Measurements from ENCODE around the gene NFYC.
A peak's percentile ranks its signal among the peaks of the same experiment; 100 is the strongest.

NFYC gene

GRCh38 chr1:40691538-40692428 lies at the start of gene NFYC:
Gene NFYC (plus strand): TSS chr1:40691704. CDS start chr1:40738844, 47,140 bp downstream.
- peak; percentile 97 for DNase-seq

GRCh38 chr1:40645118-40645680 lies 46.3 kb upstream of the NFYC start:
- DNase-seq = no peak

GRCh38 chr1:40646315-40646714 lies 45.2 kb upstream of the NFYC start:
- DNase-seq = no peak

- no peak for DNase-seq
These were observed 43.3 kb upstream of the NFYC start for GRCh38 chr1:40648200-40648599.

- no peak for DNase-seq
These were observed 42.4 kb upstream of the NFYC start for GRCh38 chr1:40648928-40649591.

GRCh38 chr1:40649592-40649930 lies 41.9 kb upstream of the NFYC start:
- no peak for DNase-seq

- DNase-seq = no peak
These were observed 41.4 kb upstream of the NFYC start for GRCh38 chr1:40650075-40650474.

- DNase-seq = no peak
These were observed 40.2 kb upstream of the NFYC start for GRCh38 chr1:40651138-40651857.

- DNase-seq = no peak
These were observed 39.0 kb upstream of the NFYC start for GRCh38 chr1:40652468-40652867.

GRCh38 chr1:40652979-40653378 lies 38.5 kb upstream of the NFYC start:
- no peak for DNase-seq

- DNase-seq = no peak
These were observed 37.5 kb upstream of the NFYC start for GRCh38 chr1:40653851-40654537.

GRCh38 chr1:40657046-40657445 lies 34.5 kb upstream of the NFYC start:
- DNase-seq = no peak

- DNase-seq = no peak
These were observed 32.5 kb upstream of the NFYC start for GRCh38 chr1:40658751-40659648.

- no peak for DNase-seq
These were observed 31.9 kb upstream of the NFYC start for GRCh38 chr1:40659649-40659947.

- DNase-seq = no peak
These were observed 29.8 kb upstream of the NFYC start for GRCh38 chr1:40661678-40662077.

GRCh38 chr1:40662151-40662550 lies 29.4 kb upstream of the NFYC start:
- no peak for DNase-seq

- no peak for DNase-seq
These were observed 28.6 kb upstream of the NFYC start for GRCh38 chr1:40662864-40663263.

- peak; percentile 26 for DNase-seq
These were observed 28.0 kb upstream of the NFYC start for GRCh38 chr1:40663324-40664166.

- no peak for DNase-seq
These were observed 27.4 kb upstream of the NFYC start for GRCh38 chr1:40664167-40664537.

- no peak for DNase-seq
These were observed 26.7 kb upstream of the NFYC start for GRCh38 chr1:40664791-40665190.

Data from NCI-H2081 treated with DMSO at 0.1 percent for 48 hours (cell line).